Lower leg skin (tissue), 3 donors: ENCODE results near the gene ZCCHC13.

ENCODE experiments used
- CTCF ChIP-seq, 3 donors: fragments of 450-650 bp; IDR thresholded peaks; one replicate each; pipeline ENCODE4 v1.5.1; 2016; ENCODE audit warnings: antibody characterized with exemption in 3 of 3, mild to moderate bottlenecking in 3 of 3, moderate library complexity in 2 of 3
- POLR2A ChIP-seq, 2 donors: fragments of 450-650 bp; IDR thresholded peaks; one replicate each; pipeline ENCODE4 v1.6.1; 2016 to 2017; ENCODE audit warnings: antibody characterized with exemption in 2 of 2, mild to moderate bottlenecking in 1 of 2, moderate library complexity in 1 of 2

GRCh38 chrX:74295101-74295500 lies 8.9 kb upstream of the ZCCHC13 start:
- TF ChIP-seq POLR2A (IDR thresholded peaks at IDR 0.05) (no peak), CTCF (IDR thresholded peaks at IDR 0.05) (no peak)
